A673 (cell line): ENCODE measurements around the gene MCAT. TPM values are rescaled to one million over a fixed set of nuclear protein-coding genes. Genes with fewer than 3 reads are reported as not detected.

Source experiments
- Bru-seq: library from RNA; stranded (reverse); fragments of 400-500 nt; gene quantifications from one replicate; lab custom pipeline; 2021; lab: Mats Ljungman, UMichigan
- BruChase-seq, 2 experiments: library from RNA; stranded (reverse); fragments of 400-500 nt; gene quantifications; one replicate each; lab custom pipeline; 2021; lab: Mats Ljungman, UMichigan
- BruUV-seq: library from RNA; stranded (reverse); fragments of 400-500 nt; replicated peaks from 2 replicates; lab custom pipeline; 2021; lab: Mats Ljungman, UMichigan
- CTCF ChIA-PET: fragments of 300-600 bp; sonication (Branson Sonifier 250); formaldehyde crosslinking; loops from one replicate; lab custom pipeline; 2022; ENCODE audit warnings: antibody characterized with exemption; lab: Charles Lee
- POLR2A ChIA-PET: fragments of 300-600 bp; sonication (Branson Sonifier 250); formaldehyde crosslinking; loops from one replicate; lab custom pipeline; 2022; ENCODE audit warnings: antibody characterized with exemption; ENCODE audit not compliant: low non-redundant PET; lab: Charles Lee
- DNase-seq: peaks from one replicate; pipeline ENCODE4 v3.0.0-alpha.2; 2015; ENCODE audit warnings: low spot score
- H3K27ac ChIP-seq: fragments of 200-600 bp; sonication (generic); 2 replicates; pipeline ENCODE4 v1.5.1; 2016; ENCODE audit warnings: mixed run types, low read depth, mild to moderate bottlenecking, mixed read lengths, antibody characterized with exemption, low read length; ENCODE audit not compliant: poor library complexity, severe bottlenecking
- H3K27me3 ChIP-seq: fragments of 200-600 bp; sonication (generic); replicated peaks from 2 replicates; pipeline ENCODE4 v1.6.1; 2017; ENCODE audit warnings: mixed run types, low read depth, mild to moderate bottlenecking, mixed read lengths, antibody characterized with exemption, low read length; ENCODE audit not compliant: insufficient read depth, poor library complexity
- H3K36me3 ChIP-seq: fragments of 200-600 bp; sonication (generic); 2 replicates; pipeline ENCODE4 v1.6.1; 2016; ENCODE audit warnings: mixed run types, mild to moderate bottlenecking, mixed read lengths, antibody characterized with exemption, low read length; ENCODE audit not compliant: insufficient read depth, poor library complexity, severe bottlenecking
- H3K4me1 ChIP-seq: fragments of 200-600 bp; sonication (generic); 2 replicates; pipeline ENCODE4 v1.6.1; 2017; ENCODE audit warnings: mixed run types, mild to moderate bottlenecking, mixed read lengths, antibody characterized with exemption, low read length; ENCODE audit not compliant: insufficient read depth, poor library complexity, severe bottlenecking
- H3K4me3 ChIP-seq: fragments of 200-600 bp; sonication (generic); 2 replicates; pipeline ENCODE4 v1.5.1; 2016; ENCODE audit warnings: low read depth, mixed run types, mild to moderate bottlenecking, mixed read lengths, low read length; ENCODE audit not compliant: poor library complexity, severe bottlenecking
- H3K9me3 ChIP-seq: fragments of 200-600 bp; sonication (generic); 2 replicates; pipeline ENCODE4 v1.6.1; 2016; ENCODE audit warnings: mixed run types, low read depth, mild to moderate bottlenecking, mixed read lengths, antibody characterized with exemption, low read length; ENCODE audit not compliant: poor library complexity, severe bottlenecking
- EZH2 ChIP-seq: fragments of 200-600 bp; sonication (generic); IDR thresholded peaks from 2 replicates; pipeline ENCODE4 v1.6.1; 2017; ENCODE audit warnings: borderline replicate concordance, low read depth, mild to moderate bottlenecking, mixed read lengths, antibody characterized with exemption, low read length; ENCODE audit not compliant: poor library complexity, severe bottlenecking
- intact Hi-C: fragments of 100-400 bp; cut with micrococcal nuclease; formaldehyde crosslinking; loops from one replicate; pipeline ENCODE4 v1.10.0; 2022; ENCODE audit not compliant: unreplicated experiment
- long read RNA-seq: library from polyadenylated mRNA; stranded (forward); transcript quantifications from one replicate; pipeline ENCODE4 v2.0.0, GENCODE V29; 2022
- total RNA-seq: library from RNA; stranded (reverse); gene quantifications from 2 replicates; pipeline ENCODE4 v1.2.3, GENCODE V29; 2021
- TF ChIP-seq, protein P1 (sequence below): fragments of 300-800, 200-600 bp; sonication (generic); conservative IDR thresholded peaks from 2 replicates; pipeline ENCODE4 v1.5.1; 2017; ENCODE audit warnings: low read depth, mild to moderate bottlenecking, antibody characterized with exemption, low read length, moderate library complexity, mixed read lengths

Gene MCAT, protein sequence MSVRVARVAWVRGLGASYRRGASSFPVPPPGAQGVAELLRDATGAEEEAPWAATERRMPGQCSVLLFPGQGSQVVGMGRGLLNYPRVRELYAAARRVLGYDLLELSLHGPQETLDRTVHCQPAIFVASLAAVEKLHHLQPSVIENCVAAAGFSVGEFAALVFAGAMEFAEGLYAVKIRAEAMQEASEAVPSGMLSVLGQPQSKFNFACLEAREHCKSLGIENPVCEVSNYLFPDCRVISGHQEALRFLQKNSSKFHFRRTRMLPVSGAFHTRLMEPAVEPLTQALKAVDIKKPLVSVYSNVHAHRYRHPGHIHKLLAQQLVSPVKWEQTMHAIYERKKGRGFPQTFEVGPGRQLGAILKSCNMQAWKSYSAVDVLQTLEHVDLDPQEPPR
- total RNA-seq (31.6 and 32.2 TPM in 2 replicates), Bru-seq, nascent RNA (percentile 68 among the genes with signal in this experiment), BruChase-seq, experiment 1, labeled RNA remaining after a 2-hour chase (percentile 65 among the genes with signal in this experiment), BruChase-seq, experiment 2, labeled RNA remaining after a 6-hour chase (percentile 71 among the genes with signal in this experiment)
- long read RNA-seq, transcript MCAT-201 (4 exons, 2,056 nt), result major isoform, 32 of 70 reads
- long read RNA-seq, transcript MCAT-202 (3 exons, 1,134 nt), result minor isoform, 24 of 70 reads
- long read RNA-seq, partial matches to known transcripts, result 2 of 70 reads
- long read RNA-seq, other reads (novel, unspliced or antisense), result 9 of 70 reads

DNA sequence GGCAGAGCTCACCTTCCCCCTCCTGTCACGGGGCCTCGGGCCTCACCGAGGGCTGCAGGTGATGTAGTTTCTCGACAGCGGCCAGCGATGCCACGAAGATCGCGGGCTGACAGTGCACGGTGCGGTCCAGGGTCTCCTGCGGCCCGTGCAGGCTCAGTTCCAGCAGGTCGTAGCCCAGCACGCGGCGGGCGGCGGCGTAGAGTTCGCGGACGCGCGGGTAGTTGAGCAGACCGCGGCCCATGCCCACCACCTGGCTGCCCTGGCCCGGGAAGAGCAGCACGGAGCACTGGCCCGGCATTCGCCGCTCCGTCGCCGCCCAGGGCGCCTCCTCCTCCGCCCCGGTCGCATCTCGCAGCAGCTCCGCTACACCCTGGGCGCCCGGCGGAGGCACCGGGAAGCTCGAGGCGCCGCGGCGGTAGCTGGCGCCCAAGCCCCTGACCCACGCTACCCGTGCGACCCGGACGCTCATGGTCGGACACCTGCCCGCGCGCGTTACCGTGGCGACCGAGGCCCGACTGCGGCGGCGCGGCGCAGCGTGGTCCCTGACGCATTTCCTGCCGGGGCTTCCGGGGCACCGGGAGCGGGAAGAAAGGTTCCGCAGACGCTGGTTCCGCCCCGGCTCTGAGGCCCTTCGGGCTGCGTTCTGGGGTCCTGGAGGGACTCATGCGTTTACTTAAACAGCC is at the start of gene MCAT:
TSS of gene MCAT (minus strand) at position 519 of the 683 bp plus-strand sequence. CDS start at position 469, 50 bp downstream.
- CTCF ChIA-PET, result no interaction called here
- H3K4me1 ChIP-seq, result peaks cover 9% of the 10 kb centered on the region
- DNase-seq, result peak; percentile 91
- intact Hi-C loops, result no loop called here
- no peak for TF ChIP-seq EZH2
- TF ChIP-seq, protein P1, sequence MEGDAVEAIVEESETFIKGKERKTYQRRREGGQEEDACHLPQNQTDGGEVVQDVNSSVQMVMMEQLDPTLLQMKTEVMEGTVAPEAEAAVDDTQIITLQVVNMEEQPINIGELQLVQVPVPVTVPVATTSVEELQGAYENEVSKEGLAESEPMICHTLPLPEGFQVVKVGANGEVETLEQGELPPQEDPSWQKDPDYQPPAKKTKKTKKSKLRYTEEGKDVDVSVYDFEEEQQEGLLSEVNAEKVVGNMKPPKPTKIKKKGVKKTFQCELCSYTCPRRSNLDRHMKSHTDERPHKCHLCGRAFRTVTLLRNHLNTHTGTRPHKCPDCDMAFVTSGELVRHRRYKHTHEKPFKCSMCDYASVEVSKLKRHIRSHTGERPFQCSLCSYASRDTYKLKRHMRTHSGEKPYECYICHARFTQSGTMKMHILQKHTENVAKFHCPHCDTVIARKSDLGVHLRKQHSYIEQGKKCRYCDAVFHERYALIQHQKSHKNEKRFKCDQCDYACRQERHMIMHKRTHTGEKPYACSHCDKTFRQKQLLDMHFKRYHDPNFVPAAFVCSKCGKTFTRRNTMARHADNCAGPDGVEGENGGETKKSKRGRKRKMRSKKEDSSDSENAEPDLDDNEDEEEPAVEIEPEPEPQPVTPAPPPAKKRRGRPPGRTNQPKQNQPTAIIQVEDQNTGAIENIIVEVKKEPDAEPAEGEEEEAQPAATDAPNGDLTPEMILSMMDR, result no peak
- H3K36me3 ChIP-seq, result peaks cover 24% of the 10 kb centered on the region
- peak within 1 kb of the TSS; percentile 88 for H3K4me3 ChIP-seq
- H3K27me3 ChIP-seq, result no peaks in the 10 kb centered on the region
- peak within 1 kb of the TSS; percentile 91 for H3K27ac ChIP-seq
- no peaks in the 10 kb centered on the region for H3K9me3 ChIP-seq
- POLR2A ChIA-PET, result no interaction called here
- TSS peak; percentile 65 for BruUV-seq

DNA sequence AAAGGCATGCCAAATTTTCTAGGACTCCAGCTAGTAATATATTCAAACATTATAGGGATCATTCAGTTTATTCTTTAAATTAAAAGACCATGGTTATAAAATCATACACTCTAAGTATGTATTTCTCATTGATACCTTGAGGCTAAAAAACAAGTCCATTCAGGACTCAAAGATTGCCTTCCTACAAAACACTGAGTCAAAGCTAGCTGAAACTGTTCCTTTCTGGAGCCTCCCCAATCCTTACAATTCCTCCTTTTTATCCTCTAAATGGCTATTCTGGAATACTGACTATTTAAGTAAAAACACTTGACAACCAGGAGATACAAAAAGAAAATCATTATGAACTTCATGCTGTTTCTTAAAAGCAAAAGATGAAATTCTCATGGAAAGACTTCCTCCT is 48.6 kb upstream of the MCAT start:
- Histone ChIP-seq H3K36me3 (no peaks in the 10 kb centered on the region), H3K4me1 (no peaks in the 10 kb centered on the region), H3K27ac (no peak overlapping the region), H3K9me3 (no peaks in the 10 kb centered on the region), H3K4me3 (no peak overlapping the region), H3K27me3 (no peaks in the 10 kb centered on the region)
- intact Hi-C loops, result no loop called here
- DNase-seq, result no peak
- ChIA-PET POLR2A (no interaction called here), CTCF (no interaction called here)
- no peak for TF ChIP-seq EZH2
- TF ChIP-seq, protein P1, result no peak
- no TSS peak for BruUV-seq

DNA sequence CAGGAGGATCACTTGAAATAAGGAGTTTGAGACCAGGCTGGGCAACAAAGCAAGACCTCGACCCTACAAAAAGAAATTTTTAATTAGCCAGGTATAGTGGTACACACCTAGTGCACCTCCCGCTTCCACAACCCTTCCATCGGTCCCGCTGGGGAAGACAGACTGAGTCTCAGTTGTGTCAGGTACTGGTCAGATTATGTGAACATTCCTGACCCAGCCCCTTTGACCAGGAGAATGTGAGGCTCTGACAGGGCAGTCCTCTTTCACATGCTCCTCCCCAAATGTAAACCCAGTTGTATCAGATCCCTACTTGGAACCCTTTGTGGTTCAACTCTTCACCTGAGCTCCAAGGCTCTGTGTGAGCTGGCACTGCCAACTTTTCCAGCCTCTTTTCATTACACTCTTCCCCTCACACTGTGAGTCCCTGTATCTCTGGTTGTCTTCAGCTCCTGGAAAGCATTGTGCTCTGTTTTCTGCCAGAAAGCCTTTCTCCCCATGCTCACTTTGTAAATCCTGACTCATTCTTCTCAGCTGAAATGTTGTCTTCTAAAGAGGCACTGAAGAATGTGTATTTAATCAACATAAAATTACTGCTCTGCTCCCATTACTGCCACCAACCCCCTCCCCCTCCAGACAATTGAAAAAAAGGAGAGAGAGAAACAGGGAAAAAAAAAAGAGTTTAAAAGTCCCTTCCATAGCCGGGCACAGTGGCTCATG is 45.8 kb upstream of the MCAT start:
- intact Hi-C loops, result no loop called here
- no peak for DNase-seq
- Histone ChIP-seq H3K27ac (no peak overlapping the region), H3K4me3 (no peak overlapping the region), H3K4me1 (peaks cover 10% of the 10 kb centered on the region), H3K36me3 (peaks cover 4% of the 10 kb centered on the region), H3K9me3 (no peaks in the 10 kb centered on the region), H3K27me3 (no peaks in the 10 kb centered on the region)
- ChIA-PET CTCF (no interaction called here), POLR2A (no interaction called here)
- TF ChIP-seq, protein P1, result no peak
- no peak for TF ChIP-seq EZH2
- no TSS peak for BruUV-seq
